Smooth muscle cell (in vitro differentiated cells): Measurements from ENCODE around the gene FBXO3. TPM values are rescaled to one million over a fixed set of nuclear protein-coding genes. Genes with fewer than 3 reads are reported as not detected.
"Not testable (repeated sequence)": the region's sequence is repeated elsewhere in the genome, so short reads cannot be mapped to it uniquely, and the experiment has no call there.

Source experiments
- DNase-seq: peaks from one replicate; lab custom pipeline; 2025; ENCODE audit not compliant: unreplicated experiment; lab: John Stamatoyannopoulos, UW
- H2AFZ ChIP-seq: fragments of 200-600 bp; sonication (generic); 2 replicates; pipeline ENCODE4 v1.6.0; 2016; ENCODE audit warnings: antibody characterized with exemption, low read depth, mild to moderate bottlenecking
- H3F3A ChIP-seq: fragments of 200-600 bp; sonication (generic); 2 replicates; pipeline ENCODE4 v1.6.0; 2017; ENCODE audit warnings: antibody characterized with exemption, low read depth
- H3K27ac ChIP-seq: fragments of 200-600 bp; sonication (generic); 2 replicates; pipeline ENCODE4 v1.5.1; 2016; ENCODE audit warnings: low read depth, mild to moderate bottlenecking
- H3K27me3 ChIP-seq: fragments of 200-600 bp; sonication (generic); 2 replicates; pipeline ENCODE4 v1.6.1; 2016; ENCODE audit warnings: low read depth, mild to moderate bottlenecking
- H3K36me3 ChIP-seq: fragments of 200-600 bp; sonication (generic); 2 replicates; pipeline ENCODE4 v1.5.1; 2016; ENCODE audit warnings: low read depth
- H3K4me1 ChIP-seq: fragments of 200-600 bp; sonication (generic); 2 replicates; pipeline ENCODE4 v1.5.1; 2016; ENCODE audit warnings: low read depth
- H3K4me2 ChIP-seq: fragments of 200-600 bp; sonication (generic); 2 replicates; pipeline ENCODE4 v1.6.0; 2016; ENCODE audit warnings: mild to moderate bottlenecking
- H3K4me3 ChIP-seq: fragments of 200-600 bp; sonication (generic); 2 replicates; pipeline ENCODE4 v1.5.1; 2016; ENCODE audit warnings: mild to moderate bottlenecking
- H3K79me2 ChIP-seq: fragments of 200-600 bp; sonication (generic); 2 replicates; pipeline ENCODE4 v1.6.0; 2016; ENCODE audit warnings: low read depth, mild to moderate bottlenecking
- H3K9ac ChIP-seq: fragments of 200-600 bp; sonication (generic); 2 replicates; pipeline ENCODE4 v1.6.0; 2016; ENCODE audit warnings: low read depth
- H3K9me3 ChIP-seq: fragments of 200-600 bp; sonication (generic); replicated peaks from 2 replicates; pipeline ENCODE4 v1.5.1; 2016; ENCODE audit warnings: low read depth
- H4K20me1 ChIP-seq: fragments of 200-600 bp; sonication (generic); 2 replicates; pipeline ENCODE4 v1.6.0; 2016; ENCODE audit warnings: low read depth
- CTCF ChIP-seq: fragments of 200-600 bp; sonication (generic); IDR thresholded peaks from 2 replicates; pipeline ENCODE4 v1.5.1; 2017; ENCODE audit warnings: borderline replicate concordance, mild to moderate bottlenecking, antibody characterized with exemption; ENCODE audit not compliant: insufficient read depth, poor library complexity, severe bottlenecking
- WGBS: methylation state at CpG from one replicate; pipeline ENCODE4 v1.1.7; 2016; ENCODE audit warnings: low lambda C conversion rate; 5-methylcytosine and 5-hydroxymethylcytosine counted together
- polyA plus RNA-seq: library from polyadenylated mRNA; unstranded; fragments of >200 nt; fragmentation: Nextera tagmentation; extraction: Ambion mirVana; gene quantifications from 2 replicates; pipeline ENCODE4 v1.2.1, GENCODE V29; 2016
- total RNA-seq: library from RNA; depleted of rRNA; stranded (reverse); fragments of >200 nt; gene quantifications from 2 replicates; pipeline ENCODE4 v1.2.3, GENCODE V29; 2014

FBXO3 gene
- total and polyA plus RNA-seq, 2 experiments from 2014 or later = 28.8 to 63.6 TPM

- H3K4me3 ChIP-seq = no peak overlapping the region
- H2AFZ ChIP-seq = no peak overlapping the region
- peaks cover 43% of the 10 kb centered on the region for H4K20me1 ChIP-seq
- DNase-seq = no peak
- H3K36me3 ChIP-seq = peaks cover 39% of the 10 kb centered on the region
- H3K4me1 ChIP-seq = no peaks in the 10 kb centered on the region
- no peak for TF ChIP-seq CTCF
- H3F3A ChIP-seq = no peaks in the 10 kb centered on the region
- H3K27me3 ChIP-seq = no peaks in the 10 kb centered on the region
- H3K79me2 ChIP-seq = no peaks in the 10 kb centered on the region
- H3K27ac ChIP-seq = no peak overlapping the region
- H3K9me3 ChIP-seq = no peaks in the 10 kb centered on the region
- H3K4me2 ChIP-seq = no peak overlapping the region
- WGBS = 94% methylated on average over 3 of the region's 3 CpGs
- no peak overlapping the region for H3K9ac ChIP-seq
These were observed 64.9 kb downstream of the FBXO3 start for GRCh38 chr11:33709466-33709865.

- no peak for TF ChIP-seq CTCF
- Histone ChIP-seq H3K36me3 (peaks cover 37% of the 10 kb centered on the region), H3F3A (no peaks in the 10 kb centered on the region), H4K20me1 (peaks cover 39% of the 10 kb centered on the region), H3K9me3 (no peaks in the 10 kb centered on the region), H3K9ac (no peak overlapping the region), H3K4me2 (no peak overlapping the region), H3K4me3 (no peak overlapping the region), H3K27ac (no peak overlapping the region), H3K4me1 (no peaks in the 10 kb centered on the region), H3K27me3 (no peaks in the 10 kb centered on the region), H2AFZ (no peak overlapping the region), H3K79me2 (no peaks in the 10 kb centered on the region)
- no peak for DNase-seq
- WGBS = 62% methylated on average over 1 of the region's 1 CpG
These were observed 65.3 kb downstream of the FBXO3 start for GRCh38 chr11:33708985-33709384.

GRCh38 chr11:33707831-33708230 is 66.5 kb downstream of the FBXO3 start:
- DNase-seq, H3K9ac ChIP-seq, H3K4me3 ChIP-seq, H3K27ac ChIP-seq, H3K4me2 ChIP-seq, H2AFZ ChIP-seq, H3K4me1 ChIP-seq, H3K9me3 ChIP-seq, H3F3A ChIP-seq, H3K79me2 ChIP-seq, H3K27me3 ChIP-seq: not testable (repeated sequence)
- WGBS = 85% methylated on average over 2 of the region's 2 CpGs
- H4K20me1 ChIP-seq = peaks cover 29% of the 10 kb centered on the region
- peaks cover 29% of the 10 kb centered on the region for H3K36me3 ChIP-seq

- peaks cover 29% of the 10 kb centered on the region for H4K20me1 ChIP-seq
- no peak overlapping the region for H3K9ac ChIP-seq
- 99% methylated on average over 2 of the region's 2 CpGs for WGBS
- H3K79me2 ChIP-seq = no peaks in the 10 kb centered on the region
- H3K27me3 ChIP-seq = no peaks in the 10 kb centered on the region
- H3F3A ChIP-seq = no peaks in the 10 kb centered on the region
- H3K36me3 ChIP-seq = peaks cover 29% of the 10 kb centered on the region
- H3K27ac ChIP-seq = no peak overlapping the region
- H3K4me1 ChIP-seq = peaks cover 2% of the 10 kb centered on the region
- no peak overlapping the region for H2AFZ ChIP-seq
- DNase-seq = no peak
- no peak for TF ChIP-seq CTCF
- H3K9me3 ChIP-seq = no peaks in the 10 kb centered on the region
- no peak overlapping the region for H3K4me2 ChIP-seq
- no peak overlapping the region for H3K4me3 ChIP-seq
These were observed 67.4 kb downstream of the FBXO3 start for GRCh38 chr11:33706966-33707365.
